GM12891 (cell line): Measurements from ENCODE around the gene SLC43A1.

Experiments used
- DNase-seq: peaks from one replicate; pipeline ENCODE4 v3.0.0; 2011; ENCODE audit warnings: low spot score; ENCODE audit not compliant: insufficient read length
- FAIRE-seq: peaks from 2 replicates; lab custom pipeline; 2011; peaks lifted over from hg19 to GRCh38; lab: Jason Lieb, UNC
- PAX5 ChIP-seq: IDR thresholded peaks from 2 replicates; pipeline ENCODE4 v1.6.1; 2011; ENCODE audit warnings: low read length, moderate library complexity, mild to moderate bottlenecking; ENCODE audit not compliant: insufficient read depth, severe bottlenecking
- POLR2A ChIP-seq: IDR thresholded peaks from 2 replicates; pipeline ENCODE4 v1.6.1; 2011; ENCODE audit warnings: low read depth, low read length, control low read depth
- POLR2AphosphoS5 ChIP-seq: IDR thresholded peaks from 2 replicates; pipeline ENCODE4 v1.6.1; 2011; ENCODE audit warnings: low read depth, low read length, control low read depth
- POU2F2 ChIP-seq: IDR thresholded peaks from 2 replicates; pipeline ENCODE4 v1.6.1; 2011; ENCODE audit warnings: low read depth, mild to moderate bottlenecking, control low read depth, low read length, moderate library complexity
- SPI1 ChIP-seq: IDR thresholded peaks from 2 replicates; pipeline ENCODE4 v1.6.1; 2011; ENCODE audit warnings: low read depth, low read length, control low read depth
- TAF1 ChIP-seq: IDR thresholded peaks from 2 replicates; pipeline ENCODE4 v1.6.1; 2011; ENCODE audit warnings: low read depth, low read length, control low read depth

SLC43A1 gene

DNA sequence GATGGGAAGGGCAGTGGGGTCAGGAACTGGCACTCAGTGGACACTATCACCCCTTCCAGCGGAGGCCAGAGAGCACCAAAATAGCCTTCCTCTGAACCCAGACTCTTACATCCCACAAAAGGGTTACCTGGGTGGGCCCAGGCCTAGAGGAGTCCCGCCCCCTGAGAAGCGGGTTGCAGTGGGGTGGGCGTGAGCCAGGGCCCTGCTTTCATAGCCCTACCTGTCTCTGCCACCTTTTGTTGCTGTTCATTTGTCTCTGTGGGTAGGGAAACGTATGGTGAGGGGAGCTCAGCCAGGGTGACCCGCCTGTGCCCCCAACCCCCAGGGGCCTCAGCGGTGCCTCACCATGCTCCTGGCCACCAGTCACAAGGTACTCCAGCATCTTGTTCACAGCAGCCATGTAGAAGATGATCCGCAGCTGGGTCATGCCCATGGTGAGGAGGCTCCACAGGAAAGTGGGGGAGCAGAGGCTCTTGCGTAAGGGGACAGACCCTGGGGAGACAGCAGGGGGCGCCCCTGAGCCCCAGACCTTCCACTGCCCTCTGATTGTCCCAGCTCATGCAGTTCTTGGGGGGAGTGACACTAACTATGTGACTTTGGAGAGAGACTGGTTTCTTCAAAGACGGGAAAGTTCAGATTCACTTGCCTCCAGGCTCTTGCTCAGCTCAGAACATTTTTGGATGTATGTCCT, 24.0 kb downstream of the SLC43A1 start:
- TF ChIP-seq PAX5 = no peak
- no peak for TF ChIP-seq POLR2AphosphoS5
- no peak for TF ChIP-seq SPI1
- TF ChIP-seq TAF1 = no peak
- no peak for TF ChIP-seq POU2F2
- TF ChIP-seq POLR2A = no peak
- DNase-seq (no peak), FAIRE-seq (peak; percentile 52)

DNA sequence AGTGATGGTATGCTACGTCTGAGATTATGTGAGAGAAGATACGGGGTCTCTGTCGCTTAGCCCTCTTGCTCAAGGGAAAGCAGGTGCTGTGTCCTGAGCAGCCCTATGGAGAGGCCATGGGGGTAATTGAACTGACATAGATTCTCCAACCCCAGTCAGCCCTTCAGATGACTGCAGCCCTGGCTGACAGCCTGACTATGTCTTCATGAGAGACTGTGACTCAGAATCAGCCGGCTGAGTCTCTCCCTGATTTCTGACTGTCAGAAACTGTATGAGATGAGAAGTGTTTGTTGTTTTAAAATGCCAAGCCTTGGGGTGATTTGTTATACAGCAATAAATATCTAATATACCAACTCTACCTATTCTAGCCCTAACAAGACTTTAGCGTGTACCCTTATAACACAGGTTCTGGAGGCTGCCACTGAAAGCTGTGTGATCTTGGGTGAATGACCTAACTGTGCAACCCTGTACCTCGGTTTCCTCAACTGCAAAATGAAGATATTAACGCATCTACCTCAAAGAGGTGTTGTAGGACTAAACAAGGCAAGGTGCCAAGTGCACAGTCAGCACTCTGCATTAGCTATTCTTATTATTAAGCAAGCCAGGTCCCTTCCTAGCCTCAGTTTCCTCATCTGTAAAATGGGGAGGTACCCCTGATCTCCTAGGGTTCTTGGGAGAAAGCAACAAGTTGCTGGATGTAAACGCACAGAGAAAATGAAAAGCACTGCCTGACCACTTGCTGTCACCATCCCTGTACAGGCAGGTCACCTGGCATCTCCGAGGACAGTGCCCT, 24.9 kb downstream of the SLC43A1 start:
- no peak for TF ChIP-seq POLR2AphosphoS5
- TF ChIP-seq POLR2A = no peak
- no peak for TF ChIP-seq SPI1
- no peak for TF ChIP-seq POU2F2
- TF ChIP-seq TAF1 = no peak
- DNase-seq = no peak
- FAIRE-seq = no peak

DNA sequence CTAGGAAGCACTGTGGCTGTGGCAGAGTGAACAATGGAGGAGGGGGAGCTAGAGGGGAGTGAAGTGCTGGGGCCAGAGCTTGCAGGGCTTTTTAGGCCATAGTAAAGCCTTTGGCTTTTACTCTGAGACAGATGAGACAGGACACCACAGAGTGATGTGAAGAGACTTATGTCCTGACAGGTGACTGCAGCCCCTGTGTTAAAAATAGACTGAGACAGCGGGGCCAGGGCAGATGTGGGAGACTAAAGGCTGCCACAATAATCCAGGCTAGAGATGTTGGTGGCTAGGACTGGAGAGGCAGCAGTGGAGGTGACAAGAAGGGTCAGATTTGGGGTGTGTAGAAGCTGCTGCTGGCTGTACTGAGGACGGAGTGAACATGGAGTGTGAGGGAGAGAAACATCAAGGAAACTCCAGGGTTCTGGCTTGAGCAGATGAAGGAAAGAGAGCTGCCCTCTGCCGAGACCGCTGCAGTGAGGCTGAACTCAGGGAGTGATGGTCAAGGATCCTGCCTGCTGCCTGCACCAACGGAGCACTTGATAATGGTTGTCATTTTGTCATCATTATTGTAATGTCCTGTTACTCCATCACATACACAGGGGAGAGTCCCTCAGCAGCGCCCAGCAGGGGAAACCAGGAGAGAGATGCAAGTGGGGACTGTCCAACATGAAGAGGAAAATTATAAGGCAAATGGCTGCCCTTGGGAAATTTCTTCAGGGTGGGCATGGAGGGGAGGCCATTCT, 27.4 kb downstream of the SLC43A1 start:
- FAIRE-seq (no peak), DNase-seq (no peak)
- TF ChIP-seq PAX5 = no peak
- TF ChIP-seq POLR2A = no peak
- no peak for TF ChIP-seq TAF1
- no peak for TF ChIP-seq POLR2AphosphoS5
- no peak for TF ChIP-seq SPI1
- TF ChIP-seq POU2F2 = no peak

DNA sequence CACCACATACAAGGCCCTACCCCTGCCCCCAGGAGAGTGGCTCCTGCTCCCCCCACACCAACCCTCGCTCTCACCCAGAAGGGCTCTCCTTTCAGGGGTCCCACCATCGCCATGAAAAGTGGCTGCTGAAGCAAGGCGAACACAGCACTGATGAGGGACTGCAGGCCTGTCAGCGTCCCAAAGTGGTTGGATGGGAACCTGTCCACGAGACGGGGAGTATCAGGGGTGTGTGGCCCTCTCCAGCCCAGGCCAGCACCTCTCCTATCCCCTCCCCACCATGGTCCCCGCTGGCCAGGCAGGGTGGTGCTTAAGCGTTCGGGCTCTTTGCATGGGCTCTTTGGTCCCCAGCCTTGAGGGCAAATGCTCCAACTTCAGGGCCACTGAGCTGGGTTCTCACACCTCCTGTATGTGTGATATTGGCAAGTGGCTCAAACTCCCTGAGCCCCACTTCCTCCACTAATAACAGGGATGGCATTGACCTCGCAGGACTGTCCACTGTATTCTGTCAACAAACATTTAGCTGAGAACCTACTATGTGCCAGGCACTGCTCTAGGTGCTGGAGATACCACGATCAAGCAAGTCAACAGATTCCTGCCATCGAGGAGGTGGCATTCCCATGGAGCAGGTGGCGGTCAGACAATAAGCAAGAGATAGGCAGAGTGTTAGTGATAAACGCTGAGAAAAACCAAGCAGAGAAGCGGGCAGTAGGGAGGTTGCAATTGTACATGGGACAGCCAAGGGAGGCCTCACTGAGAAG, 28.3 kb downstream of the SLC43A1 start:
- FAIRE-seq = no peak
- TF ChIP-seq POLR2AphosphoS5 (no peak), POLR2A (no peak), SPI1 (no peak), POU2F2 (no peak), PAX5 (no peak), TAF1 (no peak)
- DNase-seq = no peak

DNA sequence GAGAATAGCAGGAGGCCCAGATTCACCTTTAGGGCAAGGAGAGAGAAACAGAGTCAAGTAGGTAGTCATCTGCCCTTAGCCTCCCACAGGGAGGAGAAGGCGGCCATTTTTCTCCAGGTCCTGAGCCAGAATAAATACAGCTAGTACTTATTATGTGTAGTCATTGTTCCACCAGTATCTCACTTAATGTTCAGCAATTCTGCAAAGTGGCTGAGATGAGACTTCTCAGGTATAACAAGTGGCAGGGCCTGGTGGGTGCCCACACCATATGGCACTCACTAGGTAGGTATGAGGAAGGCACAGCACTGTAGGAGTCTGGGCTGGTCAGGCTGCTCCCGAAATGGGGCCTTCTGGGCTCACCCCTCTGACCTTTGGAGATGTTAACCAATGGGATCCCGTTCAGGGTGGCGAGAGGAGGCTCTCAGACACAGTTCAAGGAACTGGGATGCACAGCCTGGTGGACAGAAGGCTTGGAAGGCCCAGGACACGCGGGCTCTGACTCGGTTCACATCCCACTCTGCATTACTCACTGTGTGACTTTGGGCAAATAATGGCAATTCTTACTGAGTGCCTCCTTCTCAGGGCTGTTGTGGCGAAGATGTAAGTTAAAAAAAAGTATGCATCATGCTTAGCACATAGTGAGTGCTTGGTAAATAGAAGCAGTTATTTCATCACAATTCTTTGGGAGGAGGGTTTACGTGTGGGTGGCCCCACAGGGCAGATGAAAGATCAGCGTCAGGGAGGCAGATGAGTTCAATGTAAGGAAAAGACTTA, 30.1 kb downstream of the SLC43A1 start:
- FAIRE-seq = no peak
- TF ChIP-seq TAF1 (no peak), SPI1 (no peak), POLR2AphosphoS5 (no peak), PAX5 (no peak), POLR2A (no peak), POU2F2 (no peak)

DNA sequence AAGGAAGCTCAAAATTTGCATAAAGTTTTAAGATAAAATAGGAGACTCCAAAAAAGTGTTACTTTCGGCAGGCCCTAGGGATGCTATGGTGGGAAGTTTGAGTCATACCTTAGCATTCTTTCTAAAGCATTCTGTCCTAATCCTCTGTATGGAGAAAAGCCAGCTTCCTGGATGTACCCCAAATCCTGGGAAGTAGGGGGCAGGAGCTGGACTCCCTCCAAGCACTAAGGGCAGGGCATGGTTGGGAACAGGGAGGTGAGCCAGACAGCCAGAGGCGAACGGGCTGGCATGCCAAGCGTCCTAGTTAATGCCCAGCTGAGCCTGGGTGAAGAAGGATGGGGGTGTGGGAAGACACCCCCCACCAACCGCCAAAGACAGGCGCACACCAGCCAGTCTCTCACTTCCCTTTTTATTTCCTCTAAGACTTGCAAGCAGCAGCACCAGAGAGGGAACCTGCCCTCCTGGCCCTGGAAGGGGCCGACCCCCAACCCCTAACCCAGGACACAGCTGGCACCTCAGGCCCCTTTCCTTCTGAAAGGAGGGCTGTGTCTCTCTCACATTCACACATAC, 31.3 kb downstream of the SLC43A1 start:
- DNase-seq (no peak), FAIRE-seq (peak; percentile 84)
- TF ChIP-seq TAF1 = no peak
- no peak for TF ChIP-seq POU2F2
- peak; percentile 98 for TF ChIP-seq SPI1

More for the DNA sequence above, 30.1 kb downstream of the SLC43A1 start:
- DNase-seq = no peak

DNA sequence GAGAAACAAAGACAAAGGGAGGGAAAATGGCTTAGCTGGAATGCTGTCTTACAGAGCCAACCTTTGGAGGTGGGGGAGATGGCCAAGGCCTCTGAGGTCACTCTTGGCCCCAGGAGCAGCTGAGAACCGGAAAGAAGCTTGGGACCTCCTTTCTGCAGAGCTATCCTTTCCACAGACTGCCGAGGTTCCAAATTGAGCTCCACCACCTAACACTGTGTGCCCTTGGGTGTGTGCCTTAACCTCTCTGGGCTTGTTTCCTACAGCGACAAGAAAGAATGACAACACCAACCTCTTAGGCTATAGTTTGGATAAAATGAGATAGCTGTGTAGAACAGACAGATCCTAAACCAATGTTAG, 32.0 kb downstream of the SLC43A1 start:
- TF ChIP-seq TAF1 (no peak), SPI1 (no peak), POU2F2 (no peak), PAX5 (no peak), POLR2A (no peak), POLR2AphosphoS5 (no peak)
- DNase-seq = no peak
- FAIRE-seq = peak; percentile 16

DNA sequence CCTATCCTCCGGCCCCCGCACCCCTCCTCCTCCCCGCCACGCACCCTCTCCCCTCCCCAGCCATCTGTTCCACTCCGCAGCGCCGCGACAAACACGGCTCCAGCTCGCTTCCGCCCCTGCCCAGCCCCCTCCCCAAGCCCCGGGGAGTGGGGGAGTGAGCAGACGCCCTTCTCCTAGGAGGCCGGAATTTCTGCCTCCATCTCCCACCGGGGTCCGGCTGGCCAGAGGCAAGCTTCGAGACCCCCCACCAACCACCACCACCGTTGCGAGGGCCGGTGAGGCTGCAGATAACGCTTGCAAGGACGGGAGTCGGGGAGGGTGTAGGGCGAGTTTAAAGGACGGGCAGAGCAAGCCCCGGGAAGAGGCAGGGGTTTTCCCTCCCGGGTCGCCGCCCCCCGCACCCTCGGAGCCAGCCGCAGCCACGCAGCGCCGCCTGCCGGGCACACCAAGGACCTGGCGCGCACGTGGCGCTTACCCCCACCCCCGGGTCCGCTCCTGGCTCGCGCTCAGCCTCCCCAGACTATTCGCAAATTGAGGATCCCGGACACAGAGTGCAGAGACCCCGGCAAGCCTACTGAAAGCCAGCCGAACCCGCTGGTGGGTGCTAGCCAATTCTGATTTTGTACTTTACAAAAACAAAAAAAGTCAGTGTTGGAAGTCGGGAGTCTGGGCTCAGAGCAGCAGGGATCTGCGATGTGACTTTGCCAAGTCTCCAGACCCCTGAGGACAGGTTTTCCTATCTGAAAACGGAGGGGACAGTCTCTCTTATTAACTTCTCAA, 32.5 kb downstream of the SLC43A1 start:
- DNase-seq (peak; percentile 75), FAIRE-seq (peak; percentile 73)
- TF ChIP-seq TAF1 (no peak), SPI1 (no peak), PAX5 (no peak), POU2F2 (no peak), POLR2A (no peak)
